A673 (cell line): Measurements from ENCODE around the gene KCNQ1. TPM values are rescaled to one million over a fixed set of nuclear protein-coding genes. Genes with fewer than 3 reads are reported as not detected.

Source experiments
- BruUV-seq: library from RNA; stranded (reverse); fragments of 400-500 nt; replicated peaks from 2 replicates; lab custom pipeline; 2021; lab: Mats Ljungman, UMichigan
- CTCF ChIA-PET: fragments of 300-600 bp; sonication (Branson Sonifier 250); formaldehyde crosslinking; loops from one replicate; lab custom pipeline; 2022; ENCODE audit warnings: antibody characterized with exemption; lab: Charles Lee
- POLR2A ChIA-PET: fragments of 300-600 bp; sonication (Branson Sonifier 250); formaldehyde crosslinking; loops from one replicate; lab custom pipeline; 2022; ENCODE audit warnings: antibody characterized with exemption; ENCODE audit not compliant: low non-redundant PET; lab: Charles Lee
- DNase-seq: peaks from one replicate; pipeline ENCODE4 v3.0.0-alpha.2; 2015; ENCODE audit warnings: low spot score
- H3K27ac ChIP-seq: fragments of 200-600 bp; sonication (generic); 2 replicates; pipeline ENCODE4 v1.5.1; 2016; ENCODE audit warnings: mixed run types, low read depth, mild to moderate bottlenecking, mixed read lengths, antibody characterized with exemption, low read length; ENCODE audit not compliant: poor library complexity, severe bottlenecking
- H3K27me3 ChIP-seq: fragments of 200-600 bp; sonication (generic); replicated peaks from 2 replicates; pipeline ENCODE4 v1.6.1; 2017; ENCODE audit warnings: mixed run types, low read depth, mild to moderate bottlenecking, mixed read lengths, antibody characterized with exemption, low read length; ENCODE audit not compliant: insufficient read depth, poor library complexity
- H3K36me3 ChIP-seq: fragments of 200-600 bp; sonication (generic); 2 replicates; pipeline ENCODE4 v1.6.1; 2016; ENCODE audit warnings: mixed run types, mild to moderate bottlenecking, mixed read lengths, antibody characterized with exemption, low read length; ENCODE audit not compliant: insufficient read depth, poor library complexity, severe bottlenecking
- H3K4me1 ChIP-seq: fragments of 200-600 bp; sonication (generic); 2 replicates; pipeline ENCODE4 v1.6.1; 2017; ENCODE audit warnings: mixed run types, mild to moderate bottlenecking, mixed read lengths, antibody characterized with exemption, low read length; ENCODE audit not compliant: insufficient read depth, poor library complexity, severe bottlenecking
- H3K4me3 ChIP-seq: fragments of 200-600 bp; sonication (generic); 2 replicates; pipeline ENCODE4 v1.5.1; 2016; ENCODE audit warnings: low read depth, mixed run types, mild to moderate bottlenecking, mixed read lengths, low read length; ENCODE audit not compliant: poor library complexity, severe bottlenecking
- H3K9me3 ChIP-seq: fragments of 200-600 bp; sonication (generic); 2 replicates; pipeline ENCODE4 v1.6.1; 2016; ENCODE audit warnings: mixed run types, low read depth, mild to moderate bottlenecking, mixed read lengths, antibody characterized with exemption, low read length; ENCODE audit not compliant: poor library complexity, severe bottlenecking
- EZH2 ChIP-seq: fragments of 200-600 bp; sonication (generic); IDR thresholded peaks from 2 replicates; pipeline ENCODE4 v1.6.1; 2017; ENCODE audit warnings: borderline replicate concordance, low read depth, mild to moderate bottlenecking, mixed read lengths, antibody characterized with exemption, low read length; ENCODE audit not compliant: poor library complexity, severe bottlenecking
- intact Hi-C: fragments of 100-400 bp; cut with micrococcal nuclease; formaldehyde crosslinking; loops from one replicate; pipeline ENCODE4 v1.10.0; 2022; ENCODE audit not compliant: unreplicated experiment
- total RNA-seq: library from RNA; stranded (reverse); gene quantifications from 2 replicates; pipeline ENCODE4 v1.2.3, GENCODE V29; 2021
- TF ChIP-seq, protein P1 (sequence below): fragments of 300-800, 200-600 bp; sonication (generic); conservative IDR thresholded peaks from 2 replicates; pipeline ENCODE4 v1.5.1; 2017; ENCODE audit warnings: low read depth, mild to moderate bottlenecking, antibody characterized with exemption, low read length, moderate library complexity, mixed read lengths

KCNQ1 gene
- total RNA-seq, 1 experiment from 2014 or later, result not detected

DNA sequence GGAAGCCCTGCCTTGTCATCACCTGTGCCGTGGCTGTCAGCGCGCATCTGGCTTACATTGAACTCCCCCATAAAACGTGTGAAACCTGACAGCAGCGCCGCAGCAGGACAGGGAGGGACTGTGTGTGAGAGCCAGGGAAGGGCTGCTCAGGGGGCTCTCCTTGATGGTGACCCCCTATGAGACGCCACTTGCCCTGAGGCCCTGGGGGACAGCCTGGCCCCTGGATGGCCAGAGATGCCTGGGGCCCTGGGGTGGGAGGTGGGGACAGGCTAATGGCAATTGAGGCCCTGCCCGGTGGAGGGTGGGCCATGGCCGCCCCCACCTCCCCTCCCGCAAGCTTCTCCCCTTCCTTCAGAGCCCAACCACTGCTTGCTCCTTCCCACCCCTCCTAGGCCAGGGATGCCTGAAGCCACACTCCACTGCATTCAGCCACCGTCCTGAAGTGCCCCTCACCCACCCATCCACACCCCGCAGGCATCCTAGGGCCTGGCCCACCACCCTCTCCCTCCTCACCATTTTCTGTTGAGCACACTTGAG lies 290.3 kb downstream of the KCNQ1 start:
- no peaks in the 10 kb centered on the region for H3K9me3 ChIP-seq
- BruUV-seq, result no TSS peak
- no peaks in the 10 kb centered on the region for H3K4me1 ChIP-seq
- no peaks in the 10 kb centered on the region for H3K27me3 ChIP-seq
- no peak for DNase-seq
- TF ChIP-seq, protein P1, sequence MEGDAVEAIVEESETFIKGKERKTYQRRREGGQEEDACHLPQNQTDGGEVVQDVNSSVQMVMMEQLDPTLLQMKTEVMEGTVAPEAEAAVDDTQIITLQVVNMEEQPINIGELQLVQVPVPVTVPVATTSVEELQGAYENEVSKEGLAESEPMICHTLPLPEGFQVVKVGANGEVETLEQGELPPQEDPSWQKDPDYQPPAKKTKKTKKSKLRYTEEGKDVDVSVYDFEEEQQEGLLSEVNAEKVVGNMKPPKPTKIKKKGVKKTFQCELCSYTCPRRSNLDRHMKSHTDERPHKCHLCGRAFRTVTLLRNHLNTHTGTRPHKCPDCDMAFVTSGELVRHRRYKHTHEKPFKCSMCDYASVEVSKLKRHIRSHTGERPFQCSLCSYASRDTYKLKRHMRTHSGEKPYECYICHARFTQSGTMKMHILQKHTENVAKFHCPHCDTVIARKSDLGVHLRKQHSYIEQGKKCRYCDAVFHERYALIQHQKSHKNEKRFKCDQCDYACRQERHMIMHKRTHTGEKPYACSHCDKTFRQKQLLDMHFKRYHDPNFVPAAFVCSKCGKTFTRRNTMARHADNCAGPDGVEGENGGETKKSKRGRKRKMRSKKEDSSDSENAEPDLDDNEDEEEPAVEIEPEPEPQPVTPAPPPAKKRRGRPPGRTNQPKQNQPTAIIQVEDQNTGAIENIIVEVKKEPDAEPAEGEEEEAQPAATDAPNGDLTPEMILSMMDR, result no peak
- no peak for TF ChIP-seq EZH2
- no peaks in the 10 kb centered on the region for H3K36me3 ChIP-seq
- H3K27ac ChIP-seq, result no peak overlapping the region
- CTCF ChIA-PET, result no interaction called here
- H3K4me3 ChIP-seq, result no peak overlapping the region
- POLR2A ChIA-PET, result no interaction called here
- intact Hi-C loops, result no loop called here

DNA sequence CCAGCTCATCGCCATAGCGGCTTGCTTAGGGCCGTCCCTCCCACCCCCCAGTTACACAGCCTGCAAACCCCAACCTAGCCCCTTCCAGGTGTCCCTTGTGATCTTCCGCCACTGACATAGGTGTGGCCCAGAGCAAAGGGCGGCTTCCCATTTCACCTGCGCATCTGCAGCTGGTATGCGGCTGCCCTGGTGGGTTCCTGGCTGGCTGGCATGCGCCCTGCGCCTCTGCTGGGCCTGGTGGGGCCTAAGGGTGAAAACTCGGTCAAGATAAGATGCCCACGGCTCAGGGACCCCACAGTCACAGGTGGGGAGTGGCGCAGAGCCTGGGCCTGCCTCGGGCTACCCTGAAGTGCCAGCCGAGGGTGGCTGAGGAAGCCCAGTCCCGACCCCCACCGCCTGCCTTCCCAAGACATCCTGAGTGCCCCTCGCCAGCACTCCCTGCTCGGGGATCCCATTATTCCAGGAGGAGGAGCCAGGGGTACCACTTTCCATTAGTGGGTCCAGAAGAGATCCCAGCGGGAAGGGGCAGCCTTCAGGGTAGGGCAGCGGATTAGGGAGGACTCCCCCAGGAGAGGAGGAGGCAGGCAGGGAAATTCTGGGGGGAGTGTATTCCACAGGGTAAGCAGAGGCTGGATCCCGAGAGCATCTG lies 291.9 kb downstream of the KCNQ1 start:
- intact Hi-C loops, result no loop called here
- no peaks in the 10 kb centered on the region for H3K4me1 ChIP-seq
- TF ChIP-seq EZH2, result no peak
- TF ChIP-seq, protein P1, result no peak
- ChIA-PET CTCF (interaction anchor here (0.5 kb wide), 1 partner anchor 20 kb away, joined by 6 read pairs; no protein-coding TSS in a partner anchor), POLR2A (no interaction called here)
- no peak overlapping the region for H3K27ac ChIP-seq
- DNase-seq, result no peak
- no peaks in the 10 kb centered on the region for H3K9me3 ChIP-seq
- BruUV-seq, result no TSS peak
- H3K27me3 ChIP-seq, result no peaks in the 10 kb centered on the region
- no peaks in the 10 kb centered on the region for H3K36me3 ChIP-seq
- no peak overlapping the region for H3K4me3 ChIP-seq

DNA sequence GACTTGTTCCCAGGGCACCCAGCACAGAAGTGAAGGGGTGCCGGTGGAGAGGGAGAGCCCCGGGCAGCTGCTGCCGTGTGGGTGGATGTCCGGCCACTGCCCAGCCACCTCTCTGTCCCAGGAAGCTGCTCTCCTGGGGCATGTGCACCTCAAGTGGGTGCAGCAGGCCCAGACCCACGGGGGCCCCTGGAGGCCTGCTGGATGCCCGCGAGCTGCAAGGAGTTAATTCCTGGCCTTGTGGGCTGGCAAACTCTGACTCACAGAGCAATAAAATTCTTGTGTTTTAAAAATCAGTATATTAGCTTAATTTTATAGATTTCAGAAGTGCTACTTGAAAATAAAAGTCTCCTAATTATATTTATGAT lies 292.4 kb downstream of the KCNQ1 start:
- CTCF ChIA-PET, result no interaction called here
- no peak overlapping the region for H3K27ac ChIP-seq
- H3K9me3 ChIP-seq, result no peaks in the 10 kb centered on the region
- intact Hi-C loops, result no loop called here
- DNase-seq, result no peak
- H3K36me3 ChIP-seq, result no peaks in the 10 kb centered on the region
- H3K27me3 ChIP-seq, result no peaks in the 10 kb centered on the region
- TF ChIP-seq, protein P1, result no peak
- no peak for TF ChIP-seq EZH2
- POLR2A ChIA-PET, result no interaction called here
- BruUV-seq, result no TSS peak
- no peak overlapping the region for H3K4me3 ChIP-seq
- H3K4me1 ChIP-seq, result no peaks in the 10 kb centered on the region
